ENCODE data around the gene OR5J2. TPM values are rescaled to one million over a fixed set of nuclear protein-coding genes. Genes with fewer than 3 reads are reported as not detected.
"Not testable (repeated sequence)": the region's sequence is repeated elsewhere in the genome, so short reads cannot be mapped to it uniquely, and the experiment has no call there.

The OR5J2 gene
- not detected for polyA plus RNA-seq (2012; ENCODE audit: missing spikeins)

DNA sequence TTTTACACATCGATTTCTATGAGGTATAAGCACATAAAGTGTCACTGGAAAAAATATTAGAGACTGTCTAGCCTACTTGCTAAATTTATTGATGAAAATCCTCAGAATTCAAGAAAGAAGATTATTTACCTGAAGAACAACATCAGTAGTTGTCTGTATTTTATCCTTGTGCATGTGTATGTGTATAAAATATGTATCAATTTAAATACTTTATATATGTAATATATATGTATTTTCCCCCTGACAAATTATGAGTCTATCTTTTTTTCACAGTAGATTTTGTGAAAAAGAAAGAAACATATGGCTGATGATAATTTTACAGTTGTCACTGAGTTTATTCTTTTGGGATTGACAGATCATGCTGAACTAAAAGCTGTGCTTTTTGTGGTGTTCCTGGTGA, at the start of gene OR5J2:
TSS of gene OR5J2 (plus strand) at position 301 of the 400 bp plus-strand sequence. CDS start at position 301, 0 bp downstream.
- FAIRE-seq (no peak), DNase-seq (ENCODE audit: insufficient read length) (no peak)
- TF ChIP-seq TAF1 (IDR thresholded peaks at IDR 0.05; ENCODE audit: borderline replicate concordance, low read depth, low read length) (no peak), POLR2A (IDR thresholded peaks at IDR 0.05; ENCODE audit: low read depth, low read length) (no peak), POLR2AphosphoS5 (IDR thresholded peaks at IDR 0.05; ENCODE audit: low read depth, low read length) (no peak)

DNA sequence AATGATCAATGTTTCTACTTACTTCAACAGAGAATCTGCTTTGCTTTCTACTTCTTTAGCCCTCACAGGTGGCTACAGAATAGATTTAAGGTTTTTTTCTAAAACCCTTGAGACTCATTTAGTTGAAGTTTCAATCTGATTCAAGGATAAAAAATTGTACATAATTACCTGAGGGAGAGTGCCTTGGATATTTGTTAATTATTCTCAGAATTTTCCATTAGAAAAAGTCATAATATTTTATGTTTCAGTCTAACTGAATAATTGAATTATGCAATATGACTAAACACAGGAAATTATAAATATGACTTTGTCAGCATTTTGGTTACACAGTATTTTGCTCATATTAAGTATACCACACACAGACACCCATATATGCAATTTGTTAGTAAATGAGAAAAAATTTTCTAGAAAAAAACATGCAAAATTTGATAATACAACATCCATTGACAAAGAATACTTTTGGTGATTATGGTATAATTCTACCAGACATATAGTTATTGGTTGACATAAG, 36.2 kb upstream of the OR5J2 start, which contains the start of gene OR8J3:
TSS of gene OR8J3 (minus strand) at position 51 of the 511 bp plus-strand sequence. CDS start 2,483 bp downstream, outside the sequence.
- FAIRE-seq (no peak), DNase-seq (ENCODE audit: insufficient read length) (no peak)
- no peak for TF ChIP-seq POLR2AphosphoS5 (IDR thresholded peaks at IDR 0.05; ENCODE audit: low read depth, low read length)
- no peak for TF ChIP-seq TAF1 (IDR thresholded peaks at IDR 0.05; ENCODE audit: borderline replicate concordance, low read depth, low read length)
- no peak for TF ChIP-seq POLR2A (IDR thresholded peaks at IDR 0.05; ENCODE audit: low read depth, low read length)

DNA sequence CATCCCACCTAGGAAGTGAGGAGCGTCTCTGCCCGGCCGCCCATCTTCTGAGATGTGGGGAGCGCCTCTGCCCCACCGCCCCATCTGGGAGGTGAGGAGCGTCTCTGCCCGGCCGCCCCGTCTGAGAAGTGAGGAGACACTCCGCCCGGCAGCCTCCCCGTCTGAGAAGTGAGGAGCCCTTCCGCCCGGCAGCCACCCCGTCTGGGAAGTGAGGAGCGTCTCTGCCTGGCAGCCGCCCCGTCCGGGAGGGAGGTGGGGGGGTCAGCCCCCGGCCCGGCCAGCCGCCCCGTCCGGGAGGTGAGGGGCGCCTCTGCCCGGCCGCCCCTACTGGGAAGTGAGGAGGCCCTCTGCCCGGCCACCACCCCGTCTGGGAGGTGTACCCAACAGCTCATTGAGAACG, 32.7 kb upstream of the OR5J2 start:
- not testable (repeated sequence) for DNase-seq (ENCODE audit: insufficient read length); FAIRE-seq

DNA sequence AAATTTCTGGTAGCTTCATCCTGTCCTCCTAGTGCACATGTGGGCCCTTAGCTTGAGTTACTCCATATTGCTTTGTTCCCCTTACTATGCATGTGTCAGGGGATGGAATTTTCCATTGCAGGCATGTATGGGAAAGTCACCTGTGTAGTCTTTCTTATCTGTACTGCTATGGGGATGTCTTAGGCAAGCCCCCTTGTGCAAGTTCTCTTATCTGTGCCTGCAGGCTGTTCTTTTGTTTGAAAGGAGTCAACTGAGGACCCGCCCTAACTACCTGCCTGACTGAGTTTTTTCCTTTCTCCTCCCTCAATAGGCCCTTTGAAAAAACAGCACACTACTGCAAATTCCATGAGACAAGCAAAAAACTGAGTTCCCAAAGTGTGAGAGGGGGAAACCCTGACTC, 25.0 kb upstream of the OR5J2 start:
- no peak for FAIRE-seq
- no peak for TF ChIP-seq TAF1 (IDR thresholded peaks at IDR 0.05; ENCODE audit: borderline replicate concordance, low read depth, low read length)
- TF ChIP-seq POLR2AphosphoS5 (IDR thresholded peaks at IDR 0.05; ENCODE audit: low read depth, low read length), result no peak
- TF ChIP-seq POLR2A (IDR thresholded peaks at IDR 0.05; ENCODE audit: low read depth, low read length), result no peak

DNA sequence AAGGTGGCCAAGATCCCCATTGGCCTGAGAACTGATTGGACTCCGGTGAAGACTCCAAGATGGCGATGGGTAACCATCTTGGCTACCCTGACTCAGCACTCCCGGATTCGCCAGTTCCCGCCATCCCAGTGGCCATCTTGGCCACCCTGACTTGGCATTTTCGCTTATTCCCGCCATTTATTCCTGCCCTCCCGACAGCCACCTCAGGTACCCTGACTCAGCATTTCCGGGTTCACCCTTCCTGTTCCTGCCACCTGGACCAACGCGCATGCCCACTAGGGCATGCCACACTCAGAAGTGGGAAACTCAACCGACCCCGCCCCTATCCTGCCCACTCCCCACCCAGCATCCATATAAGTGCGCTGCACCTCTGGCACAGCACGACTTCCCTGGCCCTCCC, 24.1 kb upstream of the OR5J2 start:
- TF ChIP-seq POLR2A (IDR thresholded peaks at IDR 0.05; ENCODE audit: low read depth, low read length), result no peak
- TF ChIP-seq TAF1 (IDR thresholded peaks at IDR 0.05; ENCODE audit: borderline replicate concordance, low read depth, low read length), result no peak
- TF ChIP-seq POLR2AphosphoS5 (IDR thresholded peaks at IDR 0.05; ENCODE audit: low read depth, low read length), result no peak
- DNase-seq (ENCODE audit: insufficient read length), result no peak
- no peak for FAIRE-seq

More for the DNA sequence above, 25.0 kb upstream of the OR5J2 start:
- no peak for DNase-seq (ENCODE audit: insufficient read length)

DNA sequence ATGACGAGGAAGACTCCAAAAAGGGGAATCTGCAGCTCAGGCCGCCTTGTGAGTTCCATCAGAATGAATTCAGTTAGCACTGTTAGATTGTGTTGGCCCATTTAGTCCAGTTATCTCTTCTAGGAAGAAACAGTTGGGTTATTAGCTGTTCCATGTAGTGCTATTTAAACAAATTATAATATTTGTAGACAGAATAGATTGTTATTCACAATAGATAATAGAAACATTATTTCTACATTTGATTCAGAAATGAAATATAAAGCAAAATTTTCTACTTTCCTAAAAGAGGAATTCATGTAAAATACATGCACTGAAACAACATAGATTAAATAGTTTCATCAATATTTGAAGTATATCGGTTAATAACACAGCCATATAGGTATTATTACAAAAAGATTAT, 16.2 kb upstream of the OR5J2 start, which contains the start of gene OR8K5:
TSS of gene OR8K5 (minus strand) at position 101 of the 400 bp plus-strand sequence. CDS start at position 101, 0 bp downstream.
- FAIRE-seq (no peak), DNase-seq (ENCODE audit: insufficient read length) (no peak)
- TF ChIP-seq POLR2A (IDR thresholded peaks at IDR 0.05; ENCODE audit: low read depth, low read length) (no peak), POLR2AphosphoS5 (IDR thresholded peaks at IDR 0.05; ENCODE audit: low read depth, low read length) (no peak), TAF1 (IDR thresholded peaks at IDR 0.05; ENCODE audit: borderline replicate concordance, low read depth, low read length) (no peak)

DNA sequence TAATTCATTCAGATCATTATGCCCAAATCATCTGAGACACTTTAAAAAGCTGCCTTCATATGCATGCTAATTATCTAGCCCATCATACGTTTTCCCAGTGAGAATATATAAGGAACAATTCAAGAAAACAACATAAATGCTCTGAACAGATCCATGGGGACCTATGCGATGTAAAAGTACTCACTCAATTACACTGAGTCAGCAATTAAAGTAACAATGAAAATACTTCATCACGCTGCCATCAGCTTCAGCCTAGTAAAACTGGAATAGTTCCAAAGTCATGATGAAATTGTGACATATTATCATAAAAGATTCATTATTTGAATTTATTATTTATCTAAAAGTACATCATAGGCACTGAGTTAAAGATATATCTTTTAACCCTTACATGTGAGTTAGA, 12.6 kb upstream of the OR5J2 start:
- no peak for DNase-seq (ENCODE audit: insufficient read length)
- TF ChIP-seq POLR2AphosphoS5 (IDR thresholded peaks at IDR 0.05; ENCODE audit: low read depth, low read length) (no peak), POLR2A (IDR thresholded peaks at IDR 0.05; ENCODE audit: low read depth, low read length) (no peak), TAF1 (IDR thresholded peaks at IDR 0.05; ENCODE audit: borderline replicate concordance, low read depth, low read length) (no peak)
- no peak for FAIRE-seq

DNA sequence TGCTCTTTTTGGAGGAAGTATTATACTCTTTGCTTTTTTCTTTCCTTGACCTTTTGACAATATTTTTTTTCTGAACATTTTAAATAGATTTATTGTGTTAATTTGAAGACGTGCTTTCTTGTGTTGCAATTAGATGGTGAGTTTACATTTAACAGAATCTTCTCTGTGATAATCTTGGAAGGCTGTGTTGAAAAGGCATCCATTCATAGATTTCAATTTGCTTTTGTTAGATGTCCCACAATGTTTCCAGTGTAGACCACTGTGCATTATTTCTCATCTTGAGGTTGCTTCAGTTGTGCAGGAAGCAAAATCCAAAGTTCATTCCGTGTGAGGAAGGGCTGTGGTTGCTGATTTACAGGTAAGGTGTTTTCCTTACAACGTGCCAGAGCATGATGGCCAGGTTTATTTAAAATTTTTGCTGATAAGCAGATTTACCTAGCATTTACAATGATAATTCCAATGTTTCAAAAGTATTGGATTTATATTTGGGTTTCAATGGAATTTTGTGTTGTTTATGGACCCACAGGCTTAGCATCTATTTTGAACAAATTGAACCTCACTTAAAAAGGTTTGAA, 4.1 kb upstream of the OR5J2 start:
- FAIRE-seq, result no peak
- TF ChIP-seq POLR2A (IDR thresholded peaks at IDR 0.05; ENCODE audit: low read depth, low read length) (no peak), TAF1 (IDR thresholded peaks at IDR 0.05; ENCODE audit: borderline replicate concordance, low read depth, low read length) (no peak), POLR2AphosphoS5 (IDR thresholded peaks at IDR 0.05; ENCODE audit: low read depth, low read length) (no peak)

DNA sequence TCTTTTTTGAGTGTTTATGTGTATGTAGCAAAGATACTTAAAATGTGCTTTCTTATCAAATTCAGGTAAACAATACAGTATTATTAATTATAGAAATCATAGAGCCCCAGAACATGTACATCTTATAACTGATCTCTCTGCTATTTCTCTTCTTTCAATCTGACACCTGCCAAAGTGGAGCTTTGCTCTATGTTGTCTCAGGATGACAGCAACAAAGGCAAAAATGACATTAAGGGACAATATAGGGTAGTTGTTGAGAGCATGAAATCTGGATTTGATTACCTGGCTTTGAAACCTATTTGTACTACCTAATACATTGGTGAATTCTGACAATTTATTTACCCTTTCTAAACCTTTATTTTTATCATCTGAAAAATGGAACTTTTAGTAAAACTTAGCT, 7.0 kb downstream of the OR5J2 start:
- DNase-seq (ENCODE audit: insufficient read length), result no peak
- no peak for TF ChIP-seq TAF1 (IDR thresholded peaks at IDR 0.05; ENCODE audit: borderline replicate concordance, low read depth, low read length)
- TF ChIP-seq POLR2A (IDR thresholded peaks at IDR 0.05; ENCODE audit: low read depth, low read length), result no peak
- TF ChIP-seq POLR2AphosphoS5 (IDR thresholded peaks at IDR 0.05; ENCODE audit: low read depth, low read length), result no peak
- FAIRE-seq, result no peak

More for the DNA sequence above, 4.1 kb upstream of the OR5J2 start:
- DNase-seq (ENCODE audit: insufficient read length), result no peak

DNA sequence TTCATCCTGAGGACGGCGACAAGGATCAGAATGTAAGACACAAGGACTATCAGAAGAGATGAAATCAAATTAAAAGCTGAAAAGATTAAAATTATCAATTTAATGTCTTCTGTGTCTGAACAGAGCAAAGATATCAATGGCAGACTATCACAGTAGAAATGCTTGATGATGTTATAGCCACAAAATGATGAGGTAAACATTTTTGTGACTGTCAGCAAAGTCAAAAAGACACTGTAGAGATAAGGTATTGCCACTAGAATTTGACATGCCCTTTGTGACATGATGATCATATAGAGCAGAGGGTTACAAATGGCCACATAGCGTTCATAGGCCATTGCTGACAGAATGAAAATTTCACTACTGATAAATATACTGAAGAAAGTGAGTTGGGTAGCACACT, 12.2 kb downstream of the OR5J2 start:
- TF ChIP-seq TAF1 (IDR thresholded peaks at IDR 0.05; ENCODE audit: borderline replicate concordance, low read depth, low read length) (no peak), POLR2AphosphoS5 (IDR thresholded peaks at IDR 0.05; ENCODE audit: low read depth, low read length) (no peak), POLR2A (IDR thresholded peaks at IDR 0.05; ENCODE audit: low read depth, low read length) (no peak)
- DNase-seq (ENCODE audit: insufficient read length) (no peak), FAIRE-seq (no peak)

DNA sequence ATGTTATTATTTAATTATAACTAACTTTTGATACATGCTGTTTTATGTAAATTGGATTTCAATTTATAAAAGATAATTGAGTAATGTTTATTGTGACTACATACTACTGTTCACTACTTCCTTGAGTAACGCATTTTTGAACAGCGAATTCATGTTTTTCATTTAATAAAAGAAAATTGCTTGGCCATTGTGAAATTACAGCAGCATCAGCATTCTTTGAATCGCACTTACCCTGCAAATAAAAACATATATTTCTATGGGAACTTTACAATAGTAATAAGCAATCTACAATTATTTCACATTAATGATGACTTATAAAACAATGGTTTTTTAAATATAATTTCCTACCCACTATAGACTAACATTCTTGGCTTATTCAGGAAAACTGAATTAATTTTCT, 20.3 kb downstream of the OR5J2 start:
- no peak for FAIRE-seq
- no peak for TF ChIP-seq TAF1 (IDR thresholded peaks at IDR 0.05; ENCODE audit: borderline replicate concordance, low read depth, low read length)
- TF ChIP-seq POLR2AphosphoS5 (IDR thresholded peaks at IDR 0.05; ENCODE audit: low read depth, low read length), result no peak
- no peak for TF ChIP-seq POLR2A (IDR thresholded peaks at IDR 0.05; ENCODE audit: low read depth, low read length)

DNA sequence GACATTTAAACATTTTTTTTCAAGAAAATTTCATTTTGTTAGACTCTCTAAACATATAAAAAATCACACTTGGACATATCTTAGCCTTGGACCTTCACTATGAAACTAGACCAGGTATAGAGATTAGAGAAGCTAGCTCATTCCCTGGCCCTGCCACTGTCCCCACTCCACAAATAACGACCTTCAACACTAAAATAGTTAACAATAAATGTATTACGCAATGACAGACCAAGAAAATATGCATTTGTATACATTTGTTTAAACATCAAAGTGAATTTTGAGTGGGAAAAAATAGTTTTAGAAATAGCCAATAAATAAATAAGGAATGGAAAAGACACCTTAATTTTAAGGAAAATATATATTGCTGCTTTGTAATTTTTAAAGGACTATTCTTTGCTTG, 20.9 kb downstream of the OR5J2 start:
- no peak for DNase-seq (ENCODE audit: insufficient read length)
- no peak for TF ChIP-seq POLR2A (IDR thresholded peaks at IDR 0.05; ENCODE audit: low read depth, low read length)
- no peak for TF ChIP-seq TAF1 (IDR thresholded peaks at IDR 0.05; ENCODE audit: borderline replicate concordance, low read depth, low read length)
- no peak for TF ChIP-seq POLR2AphosphoS5 (IDR thresholded peaks at IDR 0.05; ENCODE audit: low read depth, low read length)
- FAIRE-seq, result no peak

More for the DNA sequence above, 20.3 kb downstream of the OR5J2 start:
- no peak for DNase-seq (ENCODE audit: insufficient read length)

Data from GM12892 (cell line).